ENCODE measurements around the gene ACY1.

The ACY1 gene

GRCh38 chr3:51997172-51997571, 13.8 kb downstream of the ACY1 start:
- Histone ChIP-seq H3K4me1 (ENCODE audit: control insufficient read depth in 2 of 2, insufficient read depth in 2 of 2, low read length in 2 of 2) (peaks cover 13% of the 10 kb centered on the region in 2 donors), H3K9ac (ENCODE audit: low read depth in 1 of 2, low read length in 2 of 2) (no peak overlapping the region)

DNA sequence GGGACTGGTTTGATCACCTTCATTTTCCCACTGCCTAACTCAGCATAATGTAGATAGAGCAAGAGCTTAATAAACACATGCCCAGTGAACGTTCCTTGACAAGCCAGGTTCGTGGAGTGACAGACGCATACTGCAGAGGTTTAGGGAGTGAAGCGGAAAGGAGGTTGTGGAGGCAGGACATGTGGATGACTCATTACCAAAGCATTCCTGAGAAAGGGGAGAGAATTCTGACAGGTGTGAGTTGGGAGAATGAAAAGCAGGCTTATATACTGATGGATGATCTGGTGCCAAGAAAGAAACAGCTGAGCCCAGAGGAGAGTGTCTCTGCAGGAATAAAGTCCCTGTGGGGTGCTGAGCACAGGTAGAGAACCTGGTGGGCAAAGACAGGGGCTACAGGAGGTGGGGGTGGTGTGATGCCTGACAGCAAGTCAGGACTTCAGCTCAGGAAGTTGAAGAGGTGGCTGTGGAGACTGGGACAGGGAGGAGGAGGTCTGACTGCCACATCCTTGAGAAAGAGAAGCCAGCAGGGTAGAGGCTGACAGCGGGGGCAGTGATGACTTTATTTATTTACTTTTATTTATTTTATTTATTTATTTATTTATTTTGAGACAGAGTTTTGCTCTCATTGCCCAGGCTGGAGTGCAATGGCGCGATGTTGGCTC, 14.7 kb downstream of the ACY1 start:
- H3K27ac ChIP-seq (ENCODE audit: low read depth in 2 of 2, low read length in 2 of 2): no peak overlapping the region

More at GRCh38 chr3:51997172-51997571, 13.8 kb downstream of the ACY1 start:
- Histone ChIP-seq H3K27me3 (ENCODE audit: control insufficient read depth in 2 of 2, insufficient read depth in 2 of 2, low read length in 2 of 2) (no peaks in the 10 kb centered on the region), H3K36me3 (ENCODE audit: control insufficient read depth in 2 of 2, insufficient read depth in 2 of 2, low read length in 2 of 2) (peaks cover 15 to 18% of the 10 kb centered on the region in 2 donors), H3K27ac (ENCODE audit: low read depth in 2 of 2, low read length in 2 of 2) (no peak overlapping the region), H3K4me3 (ENCODE audit: low read length in 2 of 2) (no peak overlapping the region), H3K9me3 (ENCODE audit: control insufficient read depth in 2 of 2, low read length in 2 of 2) (no peaks in the 10 kb centered on the region)

DNA sequence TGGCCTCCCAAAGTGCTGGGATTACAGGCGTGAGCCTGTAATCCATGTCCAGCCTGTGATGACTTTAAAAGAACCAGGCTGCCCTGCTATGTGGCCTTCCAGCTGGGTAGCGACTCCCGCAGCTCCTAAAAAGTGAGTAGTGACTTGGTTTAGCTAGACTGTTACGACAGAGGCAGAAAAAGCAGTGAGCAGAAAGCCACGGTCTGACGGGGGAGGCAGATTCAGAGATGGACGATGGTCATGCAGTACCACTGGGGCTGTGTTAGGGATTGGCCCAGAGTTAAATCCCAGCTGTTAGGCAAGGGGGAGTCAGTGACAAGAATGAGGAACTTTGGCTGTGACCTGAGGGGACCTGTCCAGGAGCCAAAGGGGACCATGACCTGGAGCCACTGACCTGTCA, 15.4 kb downstream of the ACY1 start:
- Histone ChIP-seq H3K4me3 (ENCODE audit: low read length in 2 of 2) (no peak overlapping the region), H3K4me1 (ENCODE audit: control insufficient read depth in 2 of 2, insufficient read depth in 2 of 2, low read length in 2 of 2) (peaks cover 13% of the 10 kb centered on the region in 2 donors)

More for the DNA sequence above, 14.7 kb downstream of the ACY1 start:
- no peak overlapping the region for H3K4me3 ChIP-seq (ENCODE audit: low read length in 2 of 2)
- H3K36me3 ChIP-seq (ENCODE audit: control insufficient read depth in 2 of 2, insufficient read depth in 2 of 2, low read length in 2 of 2): peaks cover 11 to 14% of the 10 kb centered on the region in 2 donors
- no peak overlapping the region for H3K9ac ChIP-seq (ENCODE audit: low read depth in 1 of 2, low read length in 2 of 2)
- peaks cover 13% of the 10 kb centered on the region in 2 donors for H3K4me1 ChIP-seq (ENCODE audit: control insufficient read depth in 2 of 2, insufficient read depth in 2 of 2, low read length in 2 of 2)
- H3K27me3 ChIP-seq (ENCODE audit: control insufficient read depth in 2 of 2, insufficient read depth in 2 of 2, low read length in 2 of 2): no peaks in the 10 kb centered on the region
- no peaks in the 10 kb centered on the region for H3K9me3 ChIP-seq (ENCODE audit: control insufficient read depth in 2 of 2, low read length in 2 of 2)

DNA sequence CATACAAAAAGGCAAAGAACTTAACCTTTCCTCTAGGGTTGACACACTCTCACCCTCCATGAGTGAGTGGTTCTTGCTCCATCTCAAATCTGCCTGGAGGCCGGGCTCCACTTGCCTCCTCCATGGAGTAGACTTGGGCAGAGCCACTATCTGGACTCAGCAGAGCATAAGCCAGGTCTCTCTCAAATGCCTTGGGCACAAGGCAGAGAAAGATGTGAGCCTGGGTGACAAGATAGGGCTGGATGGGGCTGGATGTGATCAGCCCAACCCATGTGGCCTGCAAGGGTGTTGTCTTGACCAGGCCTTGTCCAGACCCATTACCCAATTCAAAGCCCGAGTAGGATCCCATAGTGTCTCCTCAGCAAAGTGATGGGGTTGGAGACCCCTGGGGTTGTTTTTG, 16.5 kb downstream of the ACY1 start:
- no peaks in the 10 kb centered on the region for H3K27me3 ChIP-seq (ENCODE audit: control insufficient read depth in 2 of 2, insufficient read depth in 2 of 2, low read length in 2 of 2)
- H3K9me3 ChIP-seq (ENCODE audit: control insufficient read depth in 2 of 2, low read length in 2 of 2): no peaks in the 10 kb centered on the region
- H3K4me3 ChIP-seq (ENCODE audit: low read length in 2 of 2): no peak overlapping the region
- peaks cover 0 to under 1% of the 10 kb centered on the region in 2 donors for H3K36me3 ChIP-seq (ENCODE audit: control insufficient read depth in 2 of 2, insufficient read depth in 2 of 2, low read length in 2 of 2)
- peaks cover 6 to 8% of the 10 kb centered on the region in 2 donors for H3K4me1 ChIP-seq (ENCODE audit: control insufficient read depth in 2 of 2, insufficient read depth in 2 of 2, low read length in 2 of 2)
- H3K9ac ChIP-seq (ENCODE audit: low read depth in 1 of 2, low read length in 2 of 2): no peak overlapping the region
- no peak overlapping the region for H3K27ac ChIP-seq (ENCODE audit: low read depth in 2 of 2, low read length in 2 of 2)

More for the DNA sequence above, 15.4 kb downstream of the ACY1 start:
- Histone ChIP-seq H3K27ac (ENCODE audit: low read depth in 2 of 2, low read length in 2 of 2) (no peak overlapping the region), H3K9ac (ENCODE audit: low read depth in 1 of 2, low read length in 2 of 2) (no peak overlapping the region), H3K36me3 (ENCODE audit: control insufficient read depth in 2 of 2, insufficient read depth in 2 of 2, low read length in 2 of 2) (peaks cover 9 to 11% of the 10 kb centered on the region in 2 donors), H3K27me3 (ENCODE audit: control insufficient read depth in 2 of 2, insufficient read depth in 2 of 2, low read length in 2 of 2) (no peaks in the 10 kb centered on the region), H3K9me3 (ENCODE audit: control insufficient read depth in 2 of 2, low read length in 2 of 2) (no peaks in the 10 kb centered on the region)

DNA sequence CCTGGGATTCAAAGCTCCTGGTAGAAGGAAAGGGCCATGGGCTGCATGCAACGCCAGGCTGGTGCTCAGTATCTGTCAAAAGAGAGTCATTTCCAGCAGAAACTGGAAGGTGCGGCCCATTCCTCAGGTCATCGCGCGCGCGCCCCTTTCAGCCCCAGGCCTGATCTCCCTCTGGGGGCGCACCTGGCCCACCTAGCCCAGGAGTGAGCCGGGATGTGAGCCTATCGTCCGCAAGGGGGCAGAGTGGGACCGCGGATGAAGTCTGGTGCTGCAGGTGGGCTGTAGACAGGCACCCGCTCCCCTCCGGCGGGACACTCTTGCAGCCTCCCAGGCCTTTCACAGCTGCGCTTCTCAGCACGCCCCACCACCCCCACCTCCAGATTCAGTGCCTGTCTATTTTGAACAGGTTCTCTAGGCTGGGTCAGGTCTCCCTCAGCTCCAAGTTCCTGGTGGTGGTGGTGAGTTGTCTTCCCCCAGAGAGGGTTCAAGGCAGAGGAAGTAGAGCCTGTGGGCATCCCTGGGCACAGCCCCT, 18.2 kb downstream of the ACY1 start:
- no peak overlapping the region for H3K9ac ChIP-seq (ENCODE audit: low read depth in 1 of 2, low read length in 2 of 2)
- no peak overlapping the region for H3K4me3 ChIP-seq (ENCODE audit: low read length in 2 of 2)
- no peaks in the 10 kb centered on the region for H3K9me3 ChIP-seq (ENCODE audit: control insufficient read depth in 2 of 2, low read length in 2 of 2)
- H3K36me3 ChIP-seq (ENCODE audit: control insufficient read depth in 2 of 2, insufficient read depth in 2 of 2, low read length in 2 of 2): no peaks in the 10 kb centered on the region
- H3K27me3 ChIP-seq (ENCODE audit: control insufficient read depth in 2 of 2, insufficient read depth in 2 of 2, low read length in 2 of 2): no peaks in the 10 kb centered on the region
- peaks cover 2 to 7% of the 10 kb centered on the region in 2 donors for H3K4me1 ChIP-seq (ENCODE audit: control insufficient read depth in 2 of 2, insufficient read depth in 2 of 2, low read length in 2 of 2)
- no peak overlapping the region for H3K27ac ChIP-seq (ENCODE audit: low read depth in 2 of 2, low read length in 2 of 2)

GRCh38 chr3:52002748-52003147, 19.4 kb downstream of the ACY1 start:
- Histone ChIP-seq H3K9ac (ENCODE audit: low read depth in 1 of 2, low read length in 2 of 2) (no peak overlapping the region), H3K4me3 (ENCODE audit: low read length in 2 of 2) (no peak overlapping the region), H3K27ac (ENCODE audit: low read depth in 2 of 2, low read length in 2 of 2) (no peak overlapping the region), H3K4me1 (ENCODE audit: control insufficient read depth in 2 of 2, insufficient read depth in 2 of 2, low read length in 2 of 2) (peaks cover 2 to 7% of the 10 kb centered on the region in 2 donors), H3K27me3 (ENCODE audit: control insufficient read depth in 2 of 2, insufficient read depth in 2 of 2, low read length in 2 of 2) (no peaks in the 10 kb centered on the region), H3K9me3 (ENCODE audit: control insufficient read depth in 2 of 2, low read length in 2 of 2) (no peaks in the 10 kb centered on the region), H3K36me3 (ENCODE audit: control insufficient read depth in 2 of 2, insufficient read depth in 2 of 2, low read length in 2 of 2) (no peaks in the 10 kb centered on the region)

GRCh38 chr3:52004163-52004787, 20.9 kb downstream of the ACY1 start:
- no peak overlapping the region for H3K4me3 ChIP-seq (ENCODE audit: low read length in 2 of 2)
- no peak overlapping the region for H3K27ac ChIP-seq (ENCODE audit: low read depth in 2 of 2, low read length in 2 of 2)
- H3K9me3 ChIP-seq (ENCODE audit: control insufficient read depth in 2 of 2, low read length in 2 of 2): no peaks in the 10 kb centered on the region
- no peaks in the 10 kb centered on the region for H3K36me3 ChIP-seq (ENCODE audit: control insufficient read depth in 2 of 2, insufficient read depth in 2 of 2, low read length in 2 of 2)
- H3K27me3 ChIP-seq (ENCODE audit: control insufficient read depth in 2 of 2, insufficient read depth in 2 of 2, low read length in 2 of 2): no peaks in the 10 kb centered on the region
- H3K4me1 ChIP-seq (ENCODE audit: control insufficient read depth in 2 of 2, insufficient read depth in 2 of 2, low read length in 2 of 2): peaks cover 2 to 7% of the 10 kb centered on the region in 2 donors
- H3K9ac ChIP-seq (ENCODE audit: low read depth in 1 of 2, low read length in 2 of 2): no peak overlapping the region

DNA sequence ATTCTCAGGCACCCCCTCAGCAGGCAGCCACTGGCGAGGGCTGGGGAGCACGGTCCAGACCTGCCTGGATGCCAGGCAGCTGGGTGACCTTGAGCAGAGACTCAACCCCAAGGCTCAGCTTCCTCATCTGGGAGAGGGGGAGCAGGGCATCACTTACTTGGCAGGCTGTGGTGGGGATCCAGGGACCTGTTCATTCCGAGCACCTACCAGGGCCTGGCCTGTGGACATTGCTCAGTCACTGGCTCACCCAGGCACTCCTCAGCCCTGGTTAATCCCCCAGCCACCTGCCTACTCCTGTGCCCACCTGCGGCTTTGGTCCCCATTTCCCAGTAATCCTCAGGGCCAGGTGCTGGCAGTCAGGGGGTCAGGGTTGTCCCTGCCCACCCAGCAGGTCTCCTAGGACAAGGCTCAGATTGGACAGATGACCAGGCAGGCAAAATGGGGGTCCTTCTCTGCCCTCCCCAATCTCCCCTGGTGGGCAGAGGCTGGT, 21.6 kb downstream of the ACY1 start:
- Histone ChIP-seq H3K27me3 (ENCODE audit: control insufficient read depth in 2 of 2, insufficient read depth in 2 of 2, low read length in 2 of 2) (no peaks in the 10 kb centered on the region), H3K27ac (ENCODE audit: low read depth in 2 of 2, low read length in 2 of 2) (no peak overlapping the region), H3K9me3 (ENCODE audit: control insufficient read depth in 2 of 2, low read length in 2 of 2) (no peaks in the 10 kb centered on the region), H3K4me3 (ENCODE audit: low read length in 2 of 2) (no peak overlapping the region), H3K9ac (ENCODE audit: low read depth in 1 of 2, low read length in 2 of 2) (no peak overlapping the region), H3K4me1 (ENCODE audit: control insufficient read depth in 2 of 2, insufficient read depth in 2 of 2, low read length in 2 of 2) (peaks cover 2 to 7% of the 10 kb centered on the region in 2 donors), H3K36me3 (ENCODE audit: control insufficient read depth in 2 of 2, insufficient read depth in 2 of 2, low read length in 2 of 2) (no peaks in the 10 kb centered on the region)

- H3K36me3 ChIP-seq (ENCODE audit: control insufficient read depth in 2 of 2, insufficient read depth in 2 of 2, low read length in 2 of 2): no peaks in the 10 kb centered on the region
- peaks cover 2 to 7% of the 10 kb centered on the region in 2 donors for H3K4me1 ChIP-seq (ENCODE audit: control insufficient read depth in 2 of 2, insufficient read depth in 2 of 2, low read length in 2 of 2)
- no peak overlapping the region for H3K9ac ChIP-seq (ENCODE audit: low read depth in 1 of 2, low read length in 2 of 2)
- H3K27me3 ChIP-seq (ENCODE audit: control insufficient read depth in 2 of 2, insufficient read depth in 2 of 2, low read length in 2 of 2): no peaks in the 10 kb centered on the region
- no peak overlapping the region for H3K4me3 ChIP-seq (ENCODE audit: low read length in 2 of 2)
- no peak overlapping the region for H3K27ac ChIP-seq (ENCODE audit: low read depth in 2 of 2, low read length in 2 of 2)
- H3K9me3 ChIP-seq (ENCODE audit: control insufficient read depth in 2 of 2, low read length in 2 of 2): no peaks in the 10 kb centered on the region
Measured at GRCh38 chr3:52005571-52005986, 22.2 kb downstream of the ACY1 start.

All from mucosa of rectum (tissue), 2 donors.